GM19043 (cell line): ENCODE data around the gene ETDB.
"Not testable (repeated sequence)": the region's sequence is repeated elsewhere in the genome, so short reads cannot be mapped to it uniquely, and the experiment has no call there.

Experiments
- ATAC-seq: cut with Tn5 transposase; IDR thresholded peaks from one replicate; pipeline ENCODE4 v1.9.1; 2021; ENCODE audit warnings: low read depth; ENCODE audit not compliant: unreplicated experiment

The ETDB gene

DNA sequence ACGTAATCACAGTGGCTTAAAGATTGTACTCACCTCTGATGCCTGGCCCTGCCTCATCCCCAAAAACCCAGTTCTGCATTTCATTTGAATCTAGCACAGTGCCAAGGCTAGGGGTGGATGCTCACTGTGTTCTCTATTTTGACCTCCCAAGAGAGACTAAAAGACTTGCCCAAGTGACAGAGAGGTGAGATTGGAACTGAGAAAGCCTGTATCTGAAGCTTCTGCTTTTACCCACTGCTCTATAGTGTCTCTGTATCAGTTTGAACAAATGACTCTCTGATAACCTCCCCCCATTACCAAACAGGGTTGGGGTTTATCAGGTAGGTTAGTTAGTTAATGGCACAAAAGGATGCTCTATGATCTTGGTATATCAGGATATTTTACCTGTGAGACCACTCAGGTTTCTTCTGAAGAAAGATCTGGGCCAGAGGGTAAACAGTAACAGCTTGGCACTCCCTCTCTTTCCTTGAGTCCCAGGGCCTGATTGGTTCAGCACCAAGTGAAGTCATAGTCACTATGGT lies at the start of gene ETDB:
TSS of gene ETDB (minus strand) at position 471 of the 521 bp plus-strand sequence. CDS start 1,265 bp downstream, outside the sequence.
- not testable (repeated sequence) for ATAC-seq

- not testable (repeated sequence) for ATAC-seq
Observed at GRCh38 chrX:135169534-135169933, 49.2 kb upstream of the ETDB start.

- ATAC-seq = no peak
Observed at GRCh38 chrX:135168486-135168885, 48.2 kb upstream of the ETDB start.

DNA sequence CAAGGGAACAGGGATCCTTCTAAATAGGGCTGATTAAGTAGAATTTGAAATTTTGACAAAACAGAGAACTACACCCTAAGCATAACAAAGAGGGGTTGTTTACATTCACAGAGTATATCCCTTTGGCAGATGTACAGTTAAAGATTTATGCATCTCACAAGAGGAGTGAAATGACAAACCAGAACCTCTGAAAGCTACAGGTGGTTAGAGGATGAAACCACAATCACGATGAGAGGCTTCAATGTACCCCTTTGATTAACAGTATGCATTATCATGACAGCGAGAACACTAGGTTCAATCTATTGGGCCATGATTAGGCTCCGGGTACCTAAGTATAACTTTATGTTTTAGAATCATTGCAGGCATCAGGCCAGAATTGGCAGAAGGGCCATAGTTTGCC lies 34.4 kb upstream of the ETDB start:
- ATAC-seq = not testable (repeated sequence)

GRCh38 chrX:135126145-135126544 lies 5.8 kb upstream of the ETDB start:
- ATAC-seq = not testable (repeated sequence)

DNA sequence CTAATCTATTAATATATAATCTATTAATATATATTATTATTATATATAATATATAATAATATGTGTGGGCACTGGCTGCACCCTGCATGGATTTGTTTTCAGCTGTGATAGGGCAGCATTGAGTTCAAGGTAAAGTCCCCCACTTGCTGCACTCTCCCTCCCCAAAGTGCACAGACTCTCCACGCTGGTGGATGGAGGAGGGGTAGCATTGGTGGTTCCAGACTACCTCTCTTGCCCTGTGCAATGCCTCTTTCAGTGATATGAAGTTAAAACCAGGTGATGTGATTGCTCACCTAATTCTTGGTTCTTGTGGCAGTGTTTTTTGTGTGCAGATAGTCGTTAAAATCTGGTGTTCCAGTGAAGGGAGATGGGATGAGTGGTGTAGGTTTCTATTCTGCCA lies 4.3 kb downstream of the ETDB start:
- ATAC-seq = not testable (repeated sequence)

GRCh38 chrX:135114392-135114791 lies 5.9 kb downstream of the ETDB start:
- peak; percentile 95 for ATAC-seq

DNA sequence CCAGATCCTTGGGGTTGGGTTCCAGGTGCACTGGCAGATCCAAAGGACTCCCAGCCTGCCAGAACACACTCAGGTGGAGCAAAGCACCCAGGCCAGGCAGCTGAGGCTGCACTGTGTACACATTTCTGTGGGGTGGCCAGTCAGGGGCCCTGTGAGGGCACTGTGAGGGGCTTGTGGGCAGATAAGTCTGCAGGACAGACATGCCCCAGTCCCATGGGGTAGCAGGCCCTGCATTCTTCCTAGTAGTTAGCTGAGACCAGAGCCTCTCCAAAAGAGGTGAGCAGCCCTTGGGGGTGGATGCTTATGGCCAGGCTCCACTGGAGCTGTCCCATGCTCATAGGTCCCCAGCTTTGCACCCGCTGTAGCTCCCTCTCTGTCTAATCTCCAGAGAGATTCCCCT lies 7.6 kb downstream of the ETDB start:
- no peak for ATAC-seq

GRCh38 chrX:135112096-135112729 lies 8.1 kb downstream of the ETDB start:
- ATAC-seq = no peak

DNA sequence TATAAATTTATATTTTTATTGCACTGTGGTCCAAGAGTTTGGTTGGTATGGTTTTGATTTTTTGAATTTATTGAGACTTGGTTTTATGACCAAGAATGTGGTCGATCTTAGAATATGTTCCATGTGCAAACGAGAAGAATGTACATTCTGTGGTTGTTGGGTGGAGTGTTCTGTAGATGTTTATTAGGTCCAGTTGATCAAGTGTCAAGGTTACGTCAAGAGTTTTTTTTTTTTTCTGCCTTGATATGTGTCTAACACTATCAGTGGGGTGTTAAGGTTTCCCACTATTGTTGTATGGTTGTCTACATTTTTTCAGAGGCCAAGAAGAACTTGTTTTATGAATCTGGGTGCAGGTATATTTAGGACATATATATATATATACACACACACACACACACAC lies 10.8 kb downstream of the ETDB start:
- no peak for ATAC-seq

- ATAC-seq = no peak
Observed at GRCh38 chrX:135099493-135099783, 20.9 kb downstream of the ETDB start.

DNA sequence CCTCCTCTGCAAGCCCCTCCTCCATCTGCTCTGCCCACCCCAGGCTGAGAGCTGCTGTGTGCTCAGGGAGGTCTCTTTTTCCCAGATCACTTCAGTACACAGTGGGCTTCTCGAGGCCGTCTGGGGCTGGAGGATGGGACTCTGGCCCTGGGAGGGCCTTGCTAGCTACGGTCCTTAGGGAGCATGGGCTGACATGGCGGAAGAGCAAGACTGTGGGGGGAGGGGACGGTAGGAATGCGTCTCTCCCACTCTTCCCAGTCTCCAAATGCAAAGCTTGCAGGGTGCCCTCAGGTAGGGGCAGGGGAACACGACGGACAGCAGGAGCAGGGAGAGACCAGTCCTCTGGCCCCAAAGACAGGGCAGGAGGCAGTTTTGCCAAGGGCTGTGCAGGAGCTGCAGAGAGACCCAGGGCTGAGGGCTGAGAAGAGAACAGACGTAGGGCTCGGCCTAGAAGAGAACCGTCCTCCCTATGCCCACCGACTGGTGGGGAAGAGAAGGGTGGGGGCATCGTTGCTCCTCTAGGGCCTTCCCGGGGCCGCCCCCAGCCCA lies 23.1 kb downstream of the ETDB start:
- not testable (repeated sequence) for ATAC-seq

DNA sequence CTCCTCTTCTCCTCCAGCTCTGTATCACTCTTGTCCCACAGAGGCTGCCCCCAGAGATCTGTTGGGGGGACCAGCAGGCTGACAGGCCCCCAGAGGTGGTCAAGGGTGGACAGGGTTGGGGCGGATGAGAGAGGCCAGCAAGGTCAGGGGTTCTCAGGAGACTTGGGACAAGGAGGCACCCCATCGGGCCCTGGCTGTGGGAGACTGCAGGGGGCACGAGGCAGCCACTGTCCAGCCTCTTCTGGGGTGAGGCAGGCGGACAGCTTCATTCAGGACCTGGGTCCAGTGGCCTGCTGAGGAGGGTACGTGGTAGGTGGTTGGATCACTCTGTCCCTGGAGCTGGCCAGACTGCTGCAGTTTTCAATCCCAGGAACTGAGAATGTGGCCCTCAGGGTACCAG lies 24.6 kb downstream of the ETDB start:
- no peak for ATAC-seq

DNA sequence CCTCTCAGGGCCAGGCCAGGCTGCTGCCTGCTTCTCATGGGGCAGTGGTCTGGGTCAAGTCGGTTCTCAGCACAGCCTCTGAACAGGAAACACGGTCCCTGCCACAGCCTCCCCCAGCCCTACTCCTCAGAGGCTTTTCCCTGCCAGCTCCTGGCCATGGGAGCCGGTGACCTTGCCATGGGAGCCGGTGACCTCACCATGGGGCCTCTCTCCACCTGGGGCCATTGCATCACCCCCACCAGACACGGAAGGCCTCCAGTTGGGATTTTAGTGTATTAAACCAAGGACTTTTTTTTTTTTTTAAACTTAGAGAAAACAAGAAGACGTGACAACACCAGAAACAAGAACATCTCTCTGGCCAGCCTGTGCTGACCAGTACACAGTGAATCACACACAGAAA lies 25.6 kb downstream of the ETDB start:
- no peak for ATAC-seq

GRCh38 chrX:135089126-135089525 lies 31.2 kb downstream of the ETDB start:
- no peak for ATAC-seq

DNA sequence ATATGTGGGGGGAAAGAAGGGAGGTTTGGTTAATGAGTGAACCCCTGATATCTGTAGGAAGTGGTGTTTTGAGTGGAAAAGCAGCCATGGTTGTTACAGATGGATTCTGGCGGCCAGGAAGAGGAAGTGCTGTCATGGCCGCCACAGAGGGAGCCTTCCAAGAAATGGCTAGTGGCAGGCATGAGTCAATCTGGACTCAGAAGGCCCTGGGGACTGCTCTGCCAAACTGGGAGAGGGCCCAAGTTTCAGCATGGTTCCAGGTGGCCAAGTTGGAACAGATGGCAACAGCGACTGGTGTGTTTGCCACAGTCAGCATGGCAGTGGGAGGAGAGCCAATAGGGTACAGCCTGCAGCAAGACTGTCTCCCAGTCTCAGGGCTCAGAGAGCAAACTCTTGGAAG lies 32.5 kb downstream of the ETDB start:
- ATAC-seq = no peak

DNA sequence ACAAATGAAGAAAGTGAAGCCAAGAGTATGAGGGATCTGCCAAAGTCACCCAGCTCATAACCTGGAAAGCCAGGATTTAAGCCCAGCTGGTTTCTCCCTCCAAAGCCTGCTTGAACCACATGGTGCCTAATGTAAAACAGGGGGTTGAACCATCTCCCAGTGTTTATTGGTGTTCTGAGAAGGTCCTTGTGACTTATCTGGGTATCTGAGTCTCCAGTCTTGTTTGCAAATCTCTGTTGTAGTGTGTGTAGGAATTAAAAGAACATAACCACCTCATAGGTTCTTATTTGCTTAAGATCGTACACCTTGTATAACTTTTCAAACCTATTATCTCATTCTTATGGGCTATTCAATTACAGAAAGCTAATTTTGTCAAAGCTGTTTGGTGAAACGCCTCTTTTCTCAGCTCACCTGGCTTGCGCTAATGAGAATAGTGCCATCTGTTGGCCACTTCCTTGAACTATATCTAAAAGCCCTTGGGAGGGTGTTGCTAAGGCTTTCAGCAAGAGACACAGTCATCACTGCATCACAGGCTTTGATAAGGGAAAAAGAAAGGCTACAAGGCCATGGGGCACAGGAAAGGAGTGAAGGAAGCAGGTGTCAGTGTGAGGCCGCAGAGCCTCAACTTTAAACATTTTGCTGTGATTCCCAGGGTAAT lies 34.0 kb downstream of the ETDB start:
- peak; percentile 70 for ATAC-seq

DNA sequence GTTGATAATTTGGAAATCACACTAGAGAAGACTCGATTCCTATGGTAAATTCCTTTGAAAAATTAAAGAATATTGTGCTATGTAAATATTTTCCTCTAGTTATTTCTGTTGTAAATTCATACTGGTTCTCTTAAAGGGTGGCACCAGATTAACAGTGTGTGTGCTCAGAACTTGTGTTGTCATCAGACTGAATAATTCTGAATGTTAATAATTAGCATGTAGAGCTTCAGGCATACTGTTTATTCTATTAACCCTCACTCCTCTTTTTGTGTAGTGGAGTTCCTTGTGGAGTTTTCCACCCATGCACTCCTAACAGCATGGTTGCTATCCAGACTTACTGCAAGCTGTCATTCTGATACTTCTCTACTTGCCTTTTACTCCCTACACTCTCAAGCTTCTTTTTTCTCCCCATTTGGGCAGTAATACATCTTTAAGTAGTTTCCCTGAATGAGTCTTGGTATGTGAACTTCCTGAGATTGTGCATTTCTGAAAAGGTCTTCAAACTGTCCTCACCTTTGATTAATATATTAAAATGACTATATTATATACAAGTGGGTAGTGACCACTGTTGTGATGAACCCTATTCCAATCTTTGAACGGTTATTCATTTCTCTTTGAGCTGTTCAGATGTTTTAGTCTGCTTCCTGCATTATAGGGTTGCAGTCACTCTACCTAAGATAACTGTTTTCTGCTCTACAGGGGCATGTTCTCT lies 38.5 kb downstream of the ETDB start:
- ATAC-seq = no peak
